ENCODE data around the gene NRCAM.

- TF ChIP-seq POLR2A (IDR thresholded peaks at IDR 0.05) (no peak), CTCF (IDR thresholded peaks at IDR 0.05) (no peak), POLR2AphosphoS5 (IDR thresholded peaks at IDR 0.05; ENCODE audit: insufficient read depth in 1 of 2, low read depth in 1 of 2) (no peak)
Observed at GRCh38 chr7:108190891-108191290, 265.3 kb downstream of the NRCAM start.

Measured in vagina (tissue), 2 donors.